ENCODE data around the gene KDELR1.

Gene KDELR1

GRCh38 chr19:48385461-48386087, 5.8 kb downstream of the KDELR1 start:
- no peak for DNase-seq (ENCODE audit: low spot score)
- in situ Hi-C loops (cut with MboI; ENCODE audit: low sequenced_read_pairs, unreplicated experiment) = no loop called here
- no peak for TF ChIP-seq CTCF (IDR thresholded peaks at IDR 0.05; ENCODE audit: borderline replicate concordance, control extremely low read depth, extremely low read depth, insufficient read depth, missing control alignments)

- in situ Hi-C loops (cut with MboI; ENCODE audit: low sequenced_read_pairs, unreplicated experiment) = no loop called here
- TF ChIP-seq CTCF (IDR thresholded peaks at IDR 0.05; ENCODE audit: borderline replicate concordance, control extremely low read depth, extremely low read depth, insufficient read depth, missing control alignments) = no peak
- no peak for DNase-seq (ENCODE audit: low spot score)
Observed at GRCh38 chr19:48382286-48382685, 9.1 kb downstream of the KDELR1 start.

- DNase-seq (ENCODE audit: low spot score) = no peak
- TF ChIP-seq CTCF (IDR thresholded peaks at IDR 0.05; ENCODE audit: borderline replicate concordance, control extremely low read depth, extremely low read depth, insufficient read depth, missing control alignments) = no peak
- in situ Hi-C loops (cut with MboI; ENCODE audit: low sequenced_read_pairs, unreplicated experiment) = no loop called here
Observed at GRCh38 chr19:48381178-48381950, 10.0 kb downstream of the KDELR1 start.

DNA sequence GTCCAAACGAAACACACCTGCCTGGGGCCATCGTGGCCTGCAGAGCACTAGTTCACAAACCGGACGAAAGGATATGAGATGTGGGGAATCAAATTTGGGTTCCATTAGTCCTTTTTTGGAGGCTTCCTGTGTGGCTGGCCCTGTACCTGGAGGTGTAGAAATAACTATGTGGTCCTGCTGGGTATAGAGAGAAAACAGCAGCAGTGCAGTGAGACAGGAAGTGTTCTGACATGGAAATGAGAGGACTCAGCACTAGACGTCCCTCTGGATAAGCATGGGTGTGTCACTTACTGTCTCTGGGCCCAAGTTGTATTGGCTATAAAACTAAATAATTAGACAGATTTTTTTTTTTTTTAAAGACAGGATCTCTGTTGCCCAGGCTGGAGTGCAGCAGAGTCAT, 12.3 kb downstream of the KDELR1 start:
- no peak for TF ChIP-seq CTCF (IDR thresholded peaks at IDR 0.05; ENCODE audit: borderline replicate concordance, control extremely low read depth, extremely low read depth, insufficient read depth, missing control alignments)

GRCh38 chr19:48378194-48378570, 13.2 kb downstream of the KDELR1 start:
- DNase-seq (ENCODE audit: low spot score) = no peak
- no peak for TF ChIP-seq CTCF (IDR thresholded peaks at IDR 0.05; ENCODE audit: borderline replicate concordance, control extremely low read depth, extremely low read depth, insufficient read depth, missing control alignments)
- in situ Hi-C loops (cut with MboI; ENCODE audit: low sequenced_read_pairs, unreplicated experiment) = no loop called here

More for the DNA sequence above, 12.3 kb downstream of the KDELR1 start:
- DNase-seq (ENCODE audit: low spot score) = no peak
- in situ Hi-C loops (cut with MboI; ENCODE audit: low sequenced_read_pairs, unreplicated experiment) = no loop called here

- no peak for DNase-seq (ENCODE audit: low spot score)
- in situ Hi-C loops (cut with MboI; ENCODE audit: low sequenced_read_pairs, unreplicated experiment) = no loop called here
- no peak for TF ChIP-seq CTCF (IDR thresholded peaks at IDR 0.05; ENCODE audit: borderline replicate concordance, control extremely low read depth, extremely low read depth, insufficient read depth, missing control alignments)
Observed at GRCh38 chr19:48373567-48373966, 17.8 kb downstream of the KDELR1 start.

Measured in GM13976 (cell line).